OCI-LY7 (cell line): ENCODE measurements around the gene ASS1. TPM values are rescaled to one million over a fixed set of nuclear protein-coding genes. Genes with fewer than 3 reads are reported as not detected.

ENCODE experiments used
- BruUV-seq: library from RNA; stranded (reverse); fragments of 400-500 nt; replicated peaks from 2 replicates; lab custom pipeline; 2021; lab: Mats Ljungman, UMichigan
- CTCF ChIA-PET: fragments of 300-600 bp; sonication (Branson Sonifier 250); formaldehyde crosslinking; loops from one replicate; lab custom pipeline; 2022; ENCODE audit warnings: antibody characterized with exemption; ENCODE audit not compliant: unreplicated experiment; lab: Charles Lee
- POLR2A ChIA-PET: fragments of 300-600 bp; sonication (Branson Sonifier 250); formaldehyde crosslinking; loops from one replicate; lab custom pipeline; 2022; ENCODE audit warnings: antibody characterized with exemption; lab: Charles Lee
- DNase-seq: peaks from one replicate; pipeline ENCODE4 v3.0.0-alpha.2; 2015; ENCODE audit warnings: low spot score
- H2AFZ ChIP-seq: fragments of 200-600 bp; sonication (generic), shearing (Covaris generic); 2 replicates; pipeline ENCODE4 v1.6.1; 2014; ENCODE audit warnings: mild to moderate bottlenecking, antibody characterized with exemption, low read length, moderate library complexity
- H3K27ac ChIP-seq: fragments of 200-600 bp; sonication (generic); 2 replicates; pipeline ENCODE4 v1.5.1; 2014; ENCODE audit warnings: mixed run types, low read depth, mild to moderate bottlenecking, moderate library complexity, low read length, inconsistent platforms; ENCODE audit not compliant: poor library complexity, severe bottlenecking
- H3K36me3 ChIP-seq: fragments of 200-600 bp; sonication (generic); 2 replicates; pipeline ENCODE4 v1.6.1; 2014; ENCODE audit warnings: mild to moderate bottlenecking, antibody characterized with exemption, low read length, moderate library complexity, mixed read lengths; ENCODE audit not compliant: insufficient read depth
- H3K4me1 ChIP-seq: fragments of 200-600 bp; sonication (generic); 2 replicates; pipeline ENCODE4 v1.5.1; 2014; ENCODE audit warnings: mild to moderate bottlenecking, low read length; ENCODE audit not compliant: insufficient read depth, poor library complexity, severe bottlenecking
- H3K4me2 ChIP-seq: fragments of 200-600 bp; sonication (generic); 2 replicates; pipeline ENCODE4 v1.6.1; 2014; ENCODE audit warnings: mild to moderate bottlenecking, low read length
- H3K4me3 ChIP-seq: fragments of 200-600 bp; sonication (generic); 2 replicates; pipeline ENCODE4 v1.5.1; 2014; ENCODE audit warnings: mild to moderate bottlenecking, low read depth, low read length; ENCODE audit not compliant: poor library complexity, severe bottlenecking
- H3K79me2 ChIP-seq: fragments of 200-600 bp; sonication (generic); 2 replicates; pipeline ENCODE4 v1.6.1; 2016; ENCODE audit warnings: low read depth, mild to moderate bottlenecking, low read length, moderate library complexity, mixed read lengths; ENCODE audit not compliant: insufficient read depth
- H3K9me2 ChIP-seq: fragments of 200-600 bp; sonication (generic); 2 replicates; pipeline ENCODE4 v1.6.1; 2016; ENCODE audit warnings: mild to moderate bottlenecking, low read length, mixed read lengths; ENCODE audit not compliant: insufficient read depth
- H3K9me3 ChIP-seq: fragments of 200-600 bp; sonication (generic); 2 replicates; pipeline ENCODE4 v1.6.1; 2014; ENCODE audit warnings: mild to moderate bottlenecking, mixed run types, low read length, mixed read lengths
- H4K20me1 ChIP-seq: fragments of 200-600 bp; sonication (generic); 2 replicates; pipeline ENCODE4 v1.6.1; 2014; ENCODE audit warnings: mild to moderate bottlenecking, antibody characterized with exemption, low read length, moderate library complexity, mixed read lengths; ENCODE audit not compliant: insufficient read depth
- CTCF ChIP-seq: fragments of 200-600 bp; sonication (generic); conservative IDR thresholded peaks from 2 replicates; pipeline ENCODE4 v1.5.1; 2014; ENCODE audit warnings: mild to moderate bottlenecking, antibody characterized with exemption, low read length, moderate library complexity, mixed read lengths
- EZH2phosphoT487 ChIP-seq: fragments of 200-600 bp; sonication (generic); IDR thresholded peaks from 2 replicates; pipeline ENCODE4 v1.6.1; 2018; ENCODE audit warnings: low read depth, borderline replicate concordance, mild to moderate bottlenecking, mixed run types, antibody characterized with exemption, low read length, moderate library complexity, mixed read lengths
- intact Hi-C: fragments of 100-400 bp; cut with micrococcal nuclease; formaldehyde crosslinking; loops from one replicate; pipeline ENCODE4 v1.10.0; 2022; ENCODE audit not compliant: unreplicated experiment
- total RNA-seq, 2 experiments: library from RNA; depleted of rRNA in 1 of 2; stranded (reverse); fragments of >200 nt in 1 of 2; shearing (Covaris generic) in 1 of 2; gene quantifications; 2 replicates each; pipeline ENCODE4 v1.2.3, GENCODE V29; 2014 to 2022

The ASS1 gene
- total RNA-seq, 2 experiments from 2014 or later = 0.70 to 16.3 TPM

GRCh38 chr9:130410443-130410842, 34.3 kb upstream of the ASS1 start:
- no peaks in the 10 kb centered on the region for H3K9me2 ChIP-seq
- no peaks in the 10 kb centered on the region for H3K36me3 ChIP-seq
- intact Hi-C loops = no loop called here
- CTCF ChIA-PET = no interaction called here
- H3K4me2 ChIP-seq = no peak overlapping the region
- TF ChIP-seq CTCF (no peak), EZH2phosphoT487 (no peak)
- no peak overlapping the region for H3K4me3 ChIP-seq
- no peak for DNase-seq
- no peaks in the 10 kb centered on the region for H4K20me1 ChIP-seq
- H3K4me1 ChIP-seq = no peaks in the 10 kb centered on the region
- BruUV-seq = no TSS peak
- POLR2A ChIA-PET = interaction anchor here (0.7 kb wide), 1 partner anchor 914 kb away, joined by 3 read pairs; no protein-coding TSS in a partner anchor
- no peak overlapping the region for H3K27ac ChIP-seq
- H3K79me2 ChIP-seq = no peaks in the 10 kb centered on the region
- H3K9me3 ChIP-seq = no peaks in the 10 kb centered on the region
- H2AFZ ChIP-seq = no peak overlapping the region

- no peak for TF ChIP-seq EZH2phosphoT487
- no peak for TF ChIP-seq CTCF
Measured at GRCh38 chr9:130411566-130411915, 33.2 kb upstream of the ASS1 start.

GRCh38 chr9:130414081-130414731, 30.6 kb upstream of the ASS1 start:
- Histone ChIP-seq H4K20me1 (no peaks in the 10 kb centered on the region), H3K4me1 (no peaks in the 10 kb centered on the region), H3K4me3 (no peak overlapping the region), H2AFZ (no peak overlapping the region), H3K9me2 (no peaks in the 10 kb centered on the region), H3K36me3 (no peaks in the 10 kb centered on the region), H3K4me2 (no peak overlapping the region), H3K79me2 (no peaks in the 10 kb centered on the region), H3K27ac (no peak overlapping the region), H3K9me3 (no peaks in the 10 kb centered on the region)
- CTCF ChIA-PET = no interaction called here
- no peak for DNase-seq
- TF ChIP-seq CTCF = no peak
- TF ChIP-seq EZH2phosphoT487 = no peak
- no TSS peak for BruUV-seq
- POLR2A ChIA-PET = no interaction called here
- intact Hi-C loops = no loop called here

More at GRCh38 chr9:130411566-130411915, 33.2 kb upstream of the ASS1 start:
- ChIA-PET POLR2A (no interaction called here), CTCF (no interaction called here)
- H3K4me2 ChIP-seq = no peak overlapping the region
- no peaks in the 10 kb centered on the region for H3K4me1 ChIP-seq
- H3K36me3 ChIP-seq = no peaks in the 10 kb centered on the region
- no peak overlapping the region for H3K4me3 ChIP-seq
- no peaks in the 10 kb centered on the region for H3K9me2 ChIP-seq
- no peaks in the 10 kb centered on the region for H3K79me2 ChIP-seq
- no TSS peak for BruUV-seq
- H3K27ac ChIP-seq = no peak overlapping the region
- intact Hi-C loops = no loop called here
- no peak overlapping the region for H2AFZ ChIP-seq
- no peak for DNase-seq
- H3K9me3 ChIP-seq = no peaks in the 10 kb centered on the region
- H4K20me1 ChIP-seq = no peaks in the 10 kb centered on the region
